ENCODE measurements around the gene GFRA1.

The GFRA1 gene

DNA sequence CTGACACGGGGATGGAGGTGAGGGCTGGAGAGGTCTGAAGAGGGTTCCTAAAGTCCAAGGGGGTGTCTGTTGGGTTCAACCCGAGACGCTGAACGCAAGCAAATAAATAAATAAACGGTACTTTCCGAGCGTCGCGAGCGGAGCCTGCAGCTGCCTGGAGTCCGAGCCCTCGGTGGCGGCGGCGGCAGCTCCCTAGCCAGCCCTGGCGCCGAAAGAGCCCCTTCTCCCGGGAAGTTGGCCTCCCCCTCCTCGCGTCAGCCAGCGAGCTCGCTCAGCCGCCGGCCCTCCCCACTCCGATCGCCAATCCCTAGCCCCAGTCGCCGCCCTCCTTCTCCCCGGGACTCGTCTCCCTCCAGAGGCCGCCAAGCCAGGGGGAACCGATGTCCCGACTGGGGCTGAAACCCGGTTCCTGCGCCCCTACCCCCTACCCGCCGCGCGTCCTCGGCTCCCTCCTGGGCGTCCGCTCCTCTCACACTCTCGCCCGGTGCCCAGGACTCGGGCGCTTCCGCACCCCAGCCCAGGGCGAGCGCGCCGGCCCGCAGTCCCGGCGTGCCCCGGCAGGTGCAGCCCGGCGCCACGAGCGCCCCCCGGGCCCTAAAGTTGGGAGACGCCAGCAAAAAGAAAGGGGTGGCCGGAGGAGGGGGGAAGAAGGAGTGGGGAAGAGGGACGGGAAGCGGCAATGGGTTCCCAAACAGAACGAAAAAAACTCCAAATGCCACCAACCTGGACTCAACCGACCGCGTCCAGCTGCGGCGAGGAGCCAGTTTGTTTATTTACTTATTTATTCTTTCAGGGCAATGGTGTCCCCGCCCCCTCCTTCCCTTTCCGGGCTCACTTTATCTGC lies at the start of gene GFRA1:
TSS of gene GFRA1 (minus strand) at position 767 of the 844 bp plus-strand sequence. CDS start 1,177 bp downstream, outside the sequence.
- DNase-seq (ENCODE audit: low read depth in 2 of 2) = no peak

DNA sequence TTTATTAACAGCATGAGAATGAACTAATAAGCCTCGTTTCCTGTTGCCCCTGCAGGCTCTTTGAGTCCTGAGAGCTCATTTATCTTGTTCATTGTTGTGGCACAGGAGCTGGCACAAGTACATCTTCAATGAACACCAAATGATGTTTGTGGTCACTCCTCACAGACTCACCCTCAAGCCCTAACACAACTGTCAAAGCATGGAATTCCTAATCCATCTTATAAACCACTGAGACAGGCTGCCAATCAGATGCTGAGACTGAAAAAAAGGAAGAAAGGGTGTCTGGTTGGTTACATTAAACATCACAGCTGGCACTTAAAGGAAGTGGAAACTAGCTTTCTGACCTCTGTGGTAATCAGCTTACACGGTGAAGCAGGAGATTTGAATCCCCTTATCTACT lies 43.5 kb upstream of the GFRA1 start:
- no peak for DNase-seq (ENCODE audit: low read depth in 2 of 2)

DNA sequence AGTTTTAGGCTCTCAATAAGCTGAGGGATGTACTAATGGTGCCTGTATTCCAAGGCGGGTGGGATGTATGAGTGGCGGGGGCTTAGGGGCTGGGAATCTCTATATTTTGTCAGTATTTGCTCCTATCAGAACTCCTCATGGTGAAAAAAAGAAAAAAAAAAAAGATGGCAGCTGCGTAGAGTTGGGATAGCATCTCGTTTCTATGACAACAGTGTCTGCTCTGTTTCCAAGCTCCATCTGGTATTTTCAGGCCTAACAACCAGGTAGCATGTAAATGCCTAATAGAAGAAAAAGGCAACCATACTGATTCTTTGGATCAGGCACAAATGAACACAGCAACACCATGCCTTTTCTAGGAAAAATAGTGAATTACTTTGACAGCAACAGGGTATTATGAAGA lies 39.5 kb upstream of the GFRA1 start:
- DNase-seq (ENCODE audit: low read depth in 2 of 2) = no peak

GRCh38 chr10:116311706-116312490 lies 38.9 kb upstream of the GFRA1 start:
- DNase-seq (ENCODE audit: low read depth in 2 of 2) = no peak

- no peak for DNase-seq (ENCODE audit: low read depth in 2 of 2)
Measured at GRCh38 chr10:116311016-116311415, 38.0 kb upstream of the GFRA1 start.

DNA sequence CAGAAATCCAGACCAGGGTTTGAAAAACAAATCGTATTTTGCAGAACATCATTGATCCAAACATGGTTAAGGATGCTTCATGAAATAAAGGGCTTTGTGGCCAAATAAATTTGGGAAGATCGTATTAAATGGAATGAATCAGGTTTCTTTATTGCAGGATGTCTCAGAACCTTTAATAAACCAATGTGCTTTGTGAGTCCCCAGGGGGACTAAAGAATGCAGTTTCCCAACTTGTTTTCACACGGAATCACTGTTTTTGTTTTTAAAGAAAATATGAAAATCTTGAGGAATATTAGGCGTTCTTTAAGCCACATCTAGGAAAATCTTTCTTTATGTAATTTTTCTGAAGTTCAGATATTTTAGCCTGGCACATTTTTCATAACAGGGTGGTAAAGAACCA lies 34.4 kb upstream of the GFRA1 start:
- DNase-seq (ENCODE audit: low read depth in 2 of 2) = no peak

GRCh38 chr10:116306847-116307246 lies 33.8 kb upstream of the GFRA1 start:
- no peak for DNase-seq (ENCODE audit: low read depth in 2 of 2)

DNA sequence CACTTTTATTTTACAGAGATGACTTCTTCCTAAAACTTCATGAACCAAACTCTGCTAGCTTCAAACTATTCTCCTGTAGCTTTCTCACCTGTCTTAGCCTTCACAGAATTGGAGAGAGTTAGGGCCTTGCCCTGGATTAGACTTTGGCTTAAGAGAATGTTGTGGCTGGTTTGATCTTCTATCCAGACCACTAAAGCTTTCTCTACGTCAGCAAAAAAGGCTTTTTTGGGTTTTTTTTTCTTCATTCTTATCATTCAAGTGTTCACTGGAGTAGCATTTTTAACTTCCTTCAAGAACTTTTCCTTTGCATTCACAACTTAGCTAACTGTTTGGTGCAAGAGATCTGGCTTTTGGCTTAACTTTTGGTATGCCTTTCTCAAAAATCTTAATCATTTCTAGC lies 31.9 kb upstream of the GFRA1 start:
- no peak for DNase-seq (ENCODE audit: low read depth in 2 of 2)

- DNase-seq (ENCODE audit: low read depth in 2 of 2) = no peak
Measured at GRCh38 chr10:116300542-116300941, 27.5 kb upstream of the GFRA1 start.

- no peak for DNase-seq (ENCODE audit: low read depth in 2 of 2)
Measured at GRCh38 chr10:116298586-116298985, 25.6 kb upstream of the GFRA1 start.

- DNase-seq (ENCODE audit: low read depth in 2 of 2) = no peak
Measured at GRCh38 chr10:116296291-116296721, 23.3 kb upstream of the GFRA1 start.

DNA sequence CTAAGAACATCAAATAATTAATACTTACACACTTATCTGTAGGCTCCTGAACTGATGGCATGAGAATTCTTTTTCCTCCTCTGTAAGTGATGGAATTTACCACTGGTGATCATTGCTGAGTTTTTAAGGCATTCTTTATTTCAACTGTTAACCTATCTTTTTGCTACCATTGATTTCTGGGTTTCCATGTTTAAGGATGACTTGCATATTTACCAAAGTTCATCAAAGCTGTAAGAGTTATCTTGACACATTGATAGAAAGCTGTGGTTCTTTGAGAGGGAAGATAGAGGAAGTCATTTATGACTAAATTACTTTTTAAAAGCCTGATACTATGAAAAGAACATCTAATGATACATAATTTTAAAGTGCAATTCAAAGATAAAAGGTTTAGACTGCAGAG lies 19.5 kb upstream of the GFRA1 start:
- no peak for DNase-seq (ENCODE audit: low read depth in 2 of 2)

- DNase-seq (ENCODE audit: low read depth in 2 of 2) = no peak
Measured at GRCh38 chr10:116289652-116290051, 16.6 kb upstream of the GFRA1 start.

GRCh38 chr10:116287906-116288501 lies 15.0 kb upstream of the GFRA1 start:
- DNase-seq (ENCODE audit: low read depth in 2 of 2) = no peak

GRCh38 chr10:116286626-116287200 lies 13.7 kb upstream of the GFRA1 start:
- no peak for DNase-seq (ENCODE audit: low read depth in 2 of 2)

- no peak for DNase-seq (ENCODE audit: low read depth in 2 of 2)
Measured at GRCh38 chr10:116281775-116282174, 8.8 kb upstream of the GFRA1 start.

DNA sequence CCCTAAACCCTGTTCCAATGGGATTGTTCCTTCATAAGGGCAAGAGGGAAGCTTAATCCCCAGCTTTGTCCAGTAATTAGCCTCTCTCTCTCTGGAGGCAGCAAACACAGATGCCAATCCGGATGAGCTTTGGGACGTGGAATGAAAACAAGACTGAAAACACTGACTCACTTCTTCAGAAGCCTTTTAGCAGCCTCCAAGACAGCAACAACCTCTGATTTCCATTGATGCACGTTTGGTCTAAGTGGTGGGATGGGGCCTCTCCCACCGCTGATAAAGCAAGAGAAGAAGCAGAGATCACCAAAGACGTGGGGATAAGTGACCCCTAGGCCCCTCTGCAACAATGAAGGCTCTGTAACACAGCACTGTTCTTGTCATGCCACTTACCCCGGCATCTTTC lies 5.8 kb upstream of the GFRA1 start:
- DNase-seq (ENCODE audit: low read depth in 2 of 2) = no peak

DNA sequence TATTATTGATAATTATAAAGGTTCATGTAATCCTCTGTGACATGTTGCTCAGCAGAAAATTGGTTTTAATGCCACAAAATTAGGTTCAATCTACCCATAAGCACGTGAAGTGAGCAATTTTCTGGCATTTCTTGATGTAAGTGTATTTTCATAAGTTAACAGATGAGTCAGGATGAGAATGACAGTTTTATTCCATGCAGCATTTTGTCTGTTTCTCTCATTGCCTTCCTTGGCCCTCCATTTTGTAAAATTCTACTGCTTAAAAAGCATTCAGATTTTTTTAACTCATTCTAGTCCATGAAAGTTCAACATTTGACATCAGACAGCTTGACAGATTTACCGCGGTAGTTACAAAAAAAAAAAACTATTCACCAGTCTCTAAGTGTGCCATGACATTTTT lies 4.0 kb upstream of the GFRA1 start:
- no peak for DNase-seq (ENCODE audit: low read depth in 2 of 2)

DNA sequence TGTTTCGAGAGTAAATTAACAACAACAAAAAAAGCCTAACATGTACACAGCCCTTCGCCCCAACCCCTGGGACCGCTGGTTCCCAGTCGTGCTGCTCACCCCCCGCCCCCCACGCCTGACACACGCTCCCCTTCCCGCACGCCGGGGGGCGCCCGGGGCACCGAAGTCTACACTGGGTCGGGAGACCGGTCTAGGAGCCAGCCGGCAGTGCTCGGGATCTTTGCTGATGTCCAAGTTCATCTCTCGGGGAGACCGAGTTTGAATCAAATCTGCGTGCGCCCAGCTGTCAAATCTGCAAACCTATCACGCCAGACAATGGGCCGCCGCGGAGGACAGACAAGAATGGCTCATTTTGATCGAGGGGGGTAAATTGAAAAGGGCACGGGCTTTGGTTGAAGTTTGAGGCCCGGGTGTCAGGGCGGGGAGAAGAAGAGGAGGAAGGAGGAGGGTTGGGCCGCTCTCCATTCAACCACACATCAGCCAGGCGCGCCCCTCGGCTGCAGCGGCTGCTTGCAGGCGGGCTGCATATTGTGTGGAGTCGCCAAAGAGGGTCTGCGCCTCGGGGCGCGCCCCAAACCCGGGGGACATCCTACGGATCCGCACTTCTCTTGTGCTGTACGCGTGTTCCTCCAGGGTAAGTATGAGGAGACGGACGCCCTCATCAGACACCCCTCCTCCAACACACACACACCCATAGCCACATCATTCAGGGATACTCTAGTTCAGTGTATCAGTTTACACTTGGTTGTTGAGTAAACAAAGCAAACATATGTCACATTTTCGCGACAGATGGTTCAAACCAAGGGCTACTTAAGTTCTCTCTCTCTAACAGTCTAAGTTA lies 1.3 kb upstream of the GFRA1 start:
- no peak for DNase-seq (ENCODE audit: low read depth in 2 of 2)

DNA sequence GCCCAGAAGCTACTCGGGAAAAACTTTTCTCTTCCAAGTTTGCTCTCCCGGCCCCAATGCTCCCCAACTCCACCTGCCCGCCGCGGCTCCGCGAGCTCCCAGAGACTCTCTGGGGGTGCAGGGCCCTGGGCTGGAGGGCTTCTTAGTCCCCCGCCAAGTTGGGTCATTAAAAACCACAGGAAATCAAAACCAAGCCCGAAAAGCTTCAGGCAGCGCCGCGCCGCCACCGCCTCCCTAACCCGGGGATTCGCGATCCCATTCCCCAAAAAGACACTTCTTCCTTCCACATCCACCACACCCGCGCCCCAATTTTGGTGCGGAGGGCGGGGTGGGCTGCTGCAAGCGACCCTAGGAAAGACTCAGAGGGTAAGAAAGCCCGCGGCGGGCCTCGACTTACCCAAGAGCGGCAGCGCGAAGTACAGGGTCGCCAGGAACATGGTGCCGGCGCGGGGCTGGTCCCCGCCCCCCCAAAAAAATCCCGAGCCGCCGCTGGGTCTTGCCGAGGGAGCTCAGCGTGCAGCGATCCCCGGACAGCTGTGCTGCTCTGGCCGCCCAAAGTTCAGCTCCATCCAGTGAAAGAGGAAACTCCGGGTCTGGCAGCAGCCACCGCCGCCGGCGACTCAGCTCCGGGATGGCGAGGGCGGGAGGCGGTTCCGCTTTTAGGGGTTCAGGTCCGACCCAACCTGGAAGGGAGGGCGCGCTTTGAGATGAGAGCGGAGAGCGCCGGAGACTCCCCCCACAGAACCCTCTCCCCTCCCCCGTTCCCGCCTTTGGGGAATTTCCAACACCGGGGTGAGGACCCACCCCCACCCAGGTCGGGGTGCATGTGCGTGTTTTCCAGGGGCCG lies 1.2 kb downstream of the GFRA1 start:
- no peak for DNase-seq (ENCODE audit: low read depth in 2 of 2)
